AG20443 (cell line): ENCODE results near the gene DCTN4.
"Not testable (repeated sequence)": the region's sequence is repeated elsewhere in the genome, so short reads cannot be mapped to it uniquely, and the experiment has no call there.

Source experiments
- DNase-seq: peaks from one replicate; pipeline ENCODE4 v3.0.0; 2012; ENCODE audit warnings: low spot score, mixed read lengths

The DCTN4 gene

GRCh38 chr5:150778517-150779396 lies 19.9 kb upstream of the DCTN4 start, which contains the start of gene SMIM3:
TSS of gene SMIM3 (plus strand) at chr5:150778757. CDS start at chr5:150795441, 16,684 bp downstream.
- DNase-seq = peak; percentile 90

- DNase-seq = no peak
Measured at GRCh38 chr5:150778088-150778516, 19.3 kb upstream of the DCTN4 start.

- DNase-seq = no peak
Measured at GRCh38 chr5:150777685-150778084, 18.9 kb upstream of the DCTN4 start.

- DNase-seq = peak; percentile 60
Measured at GRCh38 chr5:150774145-150774544, 15.3 kb upstream of the DCTN4 start.

- DNase-seq = no peak
Measured at GRCh38 chr5:150771034-150771795, 12.4 kb upstream of the DCTN4 start.

- DNase-seq = no peak
Measured at GRCh38 chr5:150766251-150766650, 7.4 kb upstream of the DCTN4 start.

- no peak for DNase-seq
Measured at GRCh38 chr5:150765799-150766169, 7.0 kb upstream of the DCTN4 start.

GRCh38 chr5:150765011-150765798 lies 6.4 kb upstream of the DCTN4 start:
- no peak for DNase-seq

- no peak for DNase-seq
Measured at GRCh38 chr5:150764530-150764929, 5.7 kb upstream of the DCTN4 start.

GRCh38 chr5:150763023-150763769 lies 4.4 kb upstream of the DCTN4 start:
- peak; percentile 54 for DNase-seq

GRCh38 chr5:150762211-150762610 lies 3.4 kb upstream of the DCTN4 start:
- DNase-seq = no peak

- no peak for DNase-seq
Measured at GRCh38 chr5:150759334-150759583, 442 bp upstream of the DCTN4 start.

- no peak for DNase-seq
Measured at GRCh38 chr5:150758203-150758530, 650 bp downstream of the DCTN4 start.

GRCh38 chr5:150757087-150757649 lies 1.6 kb downstream of the DCTN4 start:
- no peak for DNase-seq

- DNase-seq = no peak
Measured at GRCh38 chr5:150753863-150754262, 5.0 kb downstream of the DCTN4 start.

GRCh38 chr5:150753463-150753862 lies 5.4 kb downstream of the DCTN4 start:
- DNase-seq = no peak

- DNase-seq = no peak
Measured at GRCh38 chr5:150751096-150751891, 7.5 kb downstream of the DCTN4 start.

GRCh38 chr5:150750469-150750868 lies 8.3 kb downstream of the DCTN4 start:
- no peak for DNase-seq

GRCh38 chr5:150743142-150743488 lies 15.7 kb downstream of the DCTN4 start:
- not testable (repeated sequence) for DNase-seq

- DNase-seq = not testable (repeated sequence)
Measured at GRCh38 chr5:150742455-150743141, 16.2 kb downstream of the DCTN4 start.
